Measurements from ENCODE around the gene GPC5. TPM values are rescaled to one million over a fixed set of nuclear protein-coding genes. Genes with fewer than 3 reads are reported as not detected.

GPC5 gene
- total RNA-seq, 4 donors from 2014 or later, result not detected

GRCh38 chr13:92354583-92354982, 956.2 kb downstream of the GPC5 start:
- in situ Hi-C loops (cut with MboI; ENCODE audit: low sequenced_read_pairs in 4 of 4) (no loop called here), intact Hi-C loops (cut with DNase I; ENCODE audit: low total_unique reads) (no loop called here)
- Histone ChIP-seq H3K36me3 (no peaks in the 10 kb centered on the region), H3K27ac (no peak overlapping the region), H3K9me3 (no peaks in the 10 kb centered on the region), H3K4me1 (no peaks in the 10 kb centered on the region), H3K4me3 (no peak overlapping the region), H3K27me3 (no peaks in the 10 kb centered on the region)
- TF ChIP-seq POLR2A (IDR thresholded peaks at IDR 0.05) (no peak), CTCF (IDR thresholded peaks at IDR 0.05 in 4 of 5, conservative IDR thresholded peaks at IDR 0.05 in 1 of 5) (no peak)
- DNase-seq (no peak), ATAC-seq (no peak)

GRCh38 chr13:92355213-92355612, 956.8 kb downstream of the GPC5 start:
- H3K27ac ChIP-seq, result no peak overlapping the region
- no peaks in the 10 kb centered on the region for H3K27me3 ChIP-seq
- H3K4me3 ChIP-seq, result no peak overlapping the region
- ATAC-seq, result no peak
- intact Hi-C loops (cut with DNase I; ENCODE audit: low total_unique reads) (no loop called here), in situ Hi-C loops (cut with MboI; ENCODE audit: low sequenced_read_pairs in 4 of 4) (no loop called here)
- H3K36me3 ChIP-seq, result no peaks in the 10 kb centered on the region
- DNase-seq, result no peak
- H3K9me3 ChIP-seq, result no peaks in the 10 kb centered on the region
- TF ChIP-seq CTCF (IDR thresholded peaks at IDR 0.05 in 4 of 5, conservative IDR thresholded peaks at IDR 0.05 in 1 of 5) (no peak), POLR2A (IDR thresholded peaks at IDR 0.05) (no peak)
- H3K4me1 ChIP-seq, result no peaks in the 10 kb centered on the region

GRCh38 chr13:92362717-92363116, 964.3 kb downstream of the GPC5 start:
- no peak overlapping the region for H3K27ac ChIP-seq
- in situ Hi-C loops (cut with MboI; ENCODE audit: low sequenced_read_pairs in 4 of 4), result no loop called here
- H3K27me3 ChIP-seq, result no peaks in the 10 kb centered on the region
- DNase-seq (no peak), ATAC-seq (no peak)
- intact Hi-C loops (cut with DNase I; ENCODE audit: low total_unique reads), result no loop called here
- no peak for TF ChIP-seq CTCF (IDR thresholded peaks at IDR 0.05 in 4 of 5, conservative IDR thresholded peaks at IDR 0.05 in 1 of 5)
- TF ChIP-seq POLR2A (IDR thresholded peaks at IDR 0.05), result no peak
- H3K36me3 ChIP-seq, result no peaks in the 10 kb centered on the region
- no peaks in the 10 kb centered on the region for H3K4me1 ChIP-seq
- no peak overlapping the region for H3K4me3 ChIP-seq
- H3K9me3 ChIP-seq, result no peaks in the 10 kb centered on the region

- in situ Hi-C loops (cut with MboI; ENCODE audit: low sequenced_read_pairs in 4 of 4), result no loop called here
These were observed 967.5 kb downstream of the GPC5 start for GRCh38 chr13:92365904-92366303.

More at GRCh38 chr13:92365904-92366303, 967.5 kb downstream of the GPC5 start:
- H3K36me3 ChIP-seq, result no peaks in the 10 kb centered on the region
- no peaks in the 10 kb centered on the region for H3K9me3 ChIP-seq
- no peaks in the 10 kb centered on the region for H3K27me3 ChIP-seq
- no peaks in the 10 kb centered on the region for H3K4me1 ChIP-seq
- ATAC-seq (no peak), DNase-seq (no peak)
- H3K4me3 ChIP-seq, result no peak overlapping the region
- intact Hi-C loops (cut with DNase I; ENCODE audit: low total_unique reads), result no loop called here
- no peak overlapping the region for H3K27ac ChIP-seq
- TF ChIP-seq POLR2A (IDR thresholded peaks at IDR 0.05) (no peak), CTCF (IDR thresholded peaks at IDR 0.05 in 4 of 5, conservative IDR thresholded peaks at IDR 0.05 in 1 of 5) (no peak)

Data from gastrocnemius medialis (tissue), 4 donors.